Endodermal cell (in vitro differentiated cells): ENCODE results near the gene GTPBP6. TPM values are rescaled to one million over a fixed set of nuclear protein-coding genes. Genes with fewer than 3 reads are reported as not detected.

Source experiments
- DNase-seq: peaks from one replicate; pipeline ENCODE4 v3.0.0-alpha.2; 2017
- H3K27ac ChIP-seq: 2 replicates; pipeline ENCODE4 v1.5.1; 2013; ENCODE audit warnings: mild to moderate bottlenecking, low read depth, low read length, moderate library complexity
- H3K27me3 ChIP-seq: 2 replicates; pipeline ENCODE4 v1.6.1; 2013; ENCODE audit warnings: mild to moderate bottlenecking, low read length, moderate library complexity; ENCODE audit not compliant: insufficient read depth, control insufficient read depth, poor library complexity, severe bottlenecking
- H3K36me3 ChIP-seq: 2 replicates; pipeline ENCODE4 v1.7.0; 2013; ENCODE audit warnings: mild to moderate bottlenecking, low read length, moderate library complexity; ENCODE audit not compliant: control insufficient read depth, insufficient read depth
- H3K4me1 ChIP-seq: one replicate; pipeline ENCODE4 v1.7.0; 2013; ENCODE audit warnings: low read length; ENCODE audit not compliant: control insufficient read depth, insufficient read depth
- H3K4me3 ChIP-seq: 2 replicates; pipeline ENCODE4 v1.5.1; 2013; ENCODE audit warnings: mild to moderate bottlenecking, low read length, moderate library complexity
- H3K9ac ChIP-seq: 2 replicates; pipeline ENCODE4 v1.6.1; 2013; ENCODE audit warnings: mild to moderate bottlenecking, low read length, moderate library complexity; ENCODE audit not compliant: poor library complexity, severe bottlenecking; ENCODE audit errors: extremely low read depth
- H3K9me3 ChIP-seq: 2 replicates; pipeline ENCODE4 v1.6.1; 2013; ENCODE audit warnings: mild to moderate bottlenecking, low read length, moderate library complexity; ENCODE audit not compliant: control insufficient read depth
- H3K27ac Mint-ChIP-seq: 2 replicates; pipeline ENCODE4 v1.8.0; 2020; ENCODE audit warnings: mixed read lengths
- H3K27me3 Mint-ChIP-seq: 2 replicates; pipeline ENCODE4 v1.8.0; 2021; ENCODE audit warnings: mild to moderate bottlenecking, mixed read lengths; ENCODE audit not compliant: insufficient read depth
- H3K36me3 Mint-ChIP-seq: 2 replicates; pipeline ENCODE4 v1.8.0; 2020; ENCODE audit warnings: low read depth, mixed read lengths
- H3K4me1 Mint-ChIP-seq: 2 replicates; pipeline ENCODE4 v1.8.0; 2020; ENCODE audit warnings: mixed read lengths
- H3K4me3 Mint-ChIP-seq: 2 replicates; pipeline ENCODE4 v1.8.0; 2020; ENCODE audit warnings: mild to moderate bottlenecking, moderate library complexity, mixed read lengths
- H3K9me3 Mint-ChIP-seq: 2 replicates; pipeline ENCODE4 v1.8.0; 2020; ENCODE audit warnings: mild to moderate bottlenecking, mixed read lengths
- WGBS, 2 experiments: methylation state at CpG; one replicate each; pipeline versions ENCODE4 v1.1.5 to v1.1.7; 2013; ENCODE audit warnings: missing lambda C conversion rate in 2 of 2, mixed read lengths in 1 of 2; ENCODE audit not compliant: insufficient coverage in 1 of 2, insufficient read length in 1 of 2; 5-methylcytosine and 5-hydroxymethylcytosine counted together
- total RNA-seq, 2 donors: library from RNA; stranded (reverse); fragmentation: NEBNext Ultra II Directional in 1 of 2; extraction: Animal tissue kit (Norgen Biotek cat#: 25700) in 1 of 2; gene quantifications; 2 replicates in 1 of 2; 3 replicates in 1 of 2; pipeline ENCODE4 v1.2.1, GENCODE V29; 2021
- TF ChIP-seq, protein P1 (sequence below): fragments of 200-600 bp; sonication (generic); conservative IDR thresholded peaks from 2 replicates; pipeline ENCODE4 v1.5.0; 2021; ENCODE audit warnings: antibody characterized with exemption, mild to moderate bottlenecking

The GTPBP6 gene
- total RNA-seq, 2 donors from 2014 or later = 58.8 to 61.0 TPM

DNA sequence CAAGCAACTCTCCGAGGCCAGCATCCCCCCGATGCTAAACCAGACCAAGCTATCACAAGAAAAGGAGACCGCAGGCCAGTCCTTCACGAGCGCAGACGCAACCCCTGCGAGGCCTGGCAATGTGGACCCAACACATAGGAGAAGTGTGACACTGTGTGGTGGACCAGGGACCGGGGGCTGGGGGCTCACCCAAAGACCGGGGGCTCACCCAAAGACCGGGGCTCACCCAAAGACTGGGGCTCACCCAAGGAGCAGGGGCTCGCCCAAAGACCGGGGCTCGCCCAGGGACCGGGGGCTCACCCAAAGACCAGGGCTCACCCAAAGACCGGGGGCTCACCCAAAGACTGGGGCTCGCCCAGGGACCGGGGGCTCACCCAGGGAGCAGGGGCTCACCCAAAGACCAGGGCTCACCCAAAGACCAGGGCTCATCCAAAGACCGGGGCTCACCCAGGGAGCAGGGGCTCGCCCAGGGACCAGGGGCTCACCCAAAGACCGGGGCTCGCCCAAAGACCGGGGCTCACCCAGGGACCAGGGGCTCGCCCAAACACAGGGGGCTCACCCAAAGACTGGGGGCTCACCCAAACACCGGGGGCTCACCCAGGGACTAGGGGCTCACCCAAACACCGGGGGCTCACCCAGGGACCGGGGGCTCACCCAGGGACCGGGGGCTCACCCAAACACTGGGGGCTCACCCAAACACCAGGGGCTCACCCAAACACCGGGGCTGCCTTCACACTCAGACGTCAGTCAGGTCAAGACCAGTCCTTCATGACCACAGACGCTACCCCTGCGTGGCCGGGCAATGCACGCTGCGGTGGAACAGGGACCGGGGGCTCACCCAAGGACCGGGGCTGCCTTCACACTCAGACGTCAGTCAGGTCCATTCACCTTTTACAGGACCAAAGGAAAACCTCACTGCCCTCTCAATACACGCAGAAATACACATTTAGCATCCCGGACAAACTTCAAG, 35.3 kb upstream of the GTPBP6 start:
- TF ChIP-seq, protein P1, sequence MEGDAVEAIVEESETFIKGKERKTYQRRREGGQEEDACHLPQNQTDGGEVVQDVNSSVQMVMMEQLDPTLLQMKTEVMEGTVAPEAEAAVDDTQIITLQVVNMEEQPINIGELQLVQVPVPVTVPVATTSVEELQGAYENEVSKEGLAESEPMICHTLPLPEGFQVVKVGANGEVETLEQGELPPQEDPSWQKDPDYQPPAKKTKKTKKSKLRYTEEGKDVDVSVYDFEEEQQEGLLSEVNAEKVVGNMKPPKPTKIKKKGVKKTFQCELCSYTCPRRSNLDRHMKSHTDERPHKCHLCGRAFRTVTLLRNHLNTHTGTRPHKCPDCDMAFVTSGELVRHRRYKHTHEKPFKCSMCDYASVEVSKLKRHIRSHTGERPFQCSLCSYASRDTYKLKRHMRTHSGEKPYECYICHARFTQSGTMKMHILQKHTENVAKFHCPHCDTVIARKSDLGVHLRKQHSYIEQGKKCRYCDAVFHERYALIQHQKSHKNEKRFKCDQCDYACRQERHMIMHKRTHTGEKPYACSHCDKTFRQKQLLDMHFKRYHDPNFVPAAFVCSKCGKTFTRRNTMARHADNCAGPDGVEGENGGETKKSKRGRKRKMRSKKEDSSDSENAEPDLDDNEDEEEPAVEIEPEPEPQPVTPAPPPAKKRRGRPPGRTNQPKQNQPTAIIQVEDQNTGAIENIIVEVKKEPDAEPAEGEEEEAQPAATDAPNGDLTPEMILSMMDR = no peak
- Histone ChIP-seq H3K27me3 (no peaks in the 10 kb centered on the region), H3K9me3 (no peaks in the 10 kb centered on the region), H3K4me3 (no peak overlapping the region), H3K36me3 (peaks cover 20% of the 10 kb centered on the region), H3K9ac (no peak overlapping the region), H3K27ac (no peak overlapping the region), H3K4me1 (no peaks in the 10 kb centered on the region)
- Mint-ChIP-seq H3K36me3 (peaks cover 49% of the 10 kb centered on the region), H3K27ac (peak overlapping the region; percentile 35), H3K4me1 (no peaks in the 10 kb centered on the region), H3K27me3 (no peaks in the 10 kb centered on the region), H3K4me3 (no peak overlapping the region), H3K9me3 (no peaks in the 10 kb centered on the region)
- WGBS, 2 experiments = 91 to 93% methylated on average over 12 to 39 of the region's 39 CpGs
- DNase-seq = no peak

DNA sequence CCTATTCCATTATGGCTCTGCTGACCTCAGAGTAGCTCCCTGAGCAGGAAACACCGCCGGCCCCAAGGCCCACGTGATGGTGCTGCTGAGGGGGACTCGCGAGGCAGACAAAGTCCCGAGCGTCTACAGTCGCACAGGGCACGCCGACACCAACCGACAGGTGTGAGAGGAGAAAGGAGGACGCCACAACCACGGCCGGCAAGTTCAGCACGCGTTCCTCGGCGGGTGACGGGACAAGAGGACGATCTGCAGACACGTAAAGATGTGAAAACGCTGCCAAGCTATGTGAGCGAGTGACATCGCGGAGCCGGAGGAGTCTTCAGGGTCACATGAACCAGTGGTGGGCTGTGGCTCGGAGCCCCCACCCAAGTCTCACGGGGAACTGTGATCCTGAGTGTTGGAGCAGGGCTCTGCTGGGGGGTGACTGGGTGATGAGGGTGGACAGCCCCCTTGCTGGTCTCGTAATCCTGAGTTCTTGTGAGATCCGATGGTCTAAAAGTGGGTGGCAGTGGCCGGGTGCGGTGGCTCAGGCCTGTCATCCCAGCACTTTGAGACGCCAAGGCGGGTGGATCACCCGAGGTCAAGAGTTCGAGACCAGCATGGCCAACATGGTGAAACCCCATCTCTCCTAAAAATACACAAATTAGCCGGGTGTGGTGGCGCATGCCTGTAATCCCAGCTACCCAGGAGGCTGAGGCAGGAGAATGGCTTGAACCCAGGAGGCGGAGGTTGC, 34.2 kb upstream of the GTPBP6 start:
- H3K27ac Mint-ChIP-seq = no peak overlapping the region
- TF ChIP-seq, protein P1 = no peak
- H3K4me3 Mint-ChIP-seq = no peak overlapping the region
- Histone ChIP-seq H3K27me3 (no peaks in the 10 kb centered on the region), H3K9ac (no peak overlapping the region), H3K9me3 (no peaks in the 10 kb centered on the region), H3K4me1 (no peaks in the 10 kb centered on the region), H3K27ac (no peak overlapping the region), H3K36me3 (peaks cover 16% of the 10 kb centered on the region), H3K4me3 (no peak overlapping the region)
- WGBS, 2 experiments = 91 to 94% methylated on average over 32 to 39 of the region's 39 CpGs
- H3K9me3 Mint-ChIP-seq = no peaks in the 10 kb centered on the region
- no peaks in the 10 kb centered on the region for H3K27me3 Mint-ChIP-seq
- no peak for DNase-seq
- peaks cover 48% of the 10 kb centered on the region for H3K36me3 Mint-ChIP-seq
- H3K4me1 Mint-ChIP-seq = no peaks in the 10 kb centered on the region

DNA sequence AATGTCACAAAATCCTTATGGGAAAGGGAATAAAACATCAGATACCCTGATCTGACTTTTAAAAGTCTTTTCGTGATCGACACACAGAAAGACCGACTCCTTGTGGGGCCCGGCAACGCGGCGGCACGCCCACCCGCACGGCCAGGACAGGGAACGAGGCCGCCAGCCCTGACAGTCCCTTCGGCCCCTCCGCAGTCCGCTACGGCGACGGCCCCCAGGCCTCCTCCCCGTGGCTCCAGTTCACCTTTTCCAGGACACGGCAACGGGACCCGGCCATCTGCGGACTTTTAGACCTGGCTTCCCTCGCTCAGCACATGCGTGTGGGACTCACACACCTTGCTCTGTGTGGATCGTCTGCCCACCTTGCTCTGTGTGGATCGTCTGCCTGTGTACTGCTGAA, 33.6 kb upstream of the GTPBP6 start:
- H3K9me3 Mint-ChIP-seq = no peaks in the 10 kb centered on the region
- no peaks in the 10 kb centered on the region for H3K4me1 Mint-ChIP-seq
- Histone ChIP-seq H3K27me3 (no peaks in the 10 kb centered on the region), H3K4me3 (no peak overlapping the region), H3K36me3 (peaks cover 13% of the 10 kb centered on the region), H3K27ac (no peak overlapping the region), H3K4me1 (no peaks in the 10 kb centered on the region), H3K9ac (no peak overlapping the region), H3K9me3 (no peaks in the 10 kb centered on the region)
- H3K27me3 Mint-ChIP-seq = no peaks in the 10 kb centered on the region
- H3K27ac Mint-ChIP-seq = no peak overlapping the region
- H3K36me3 Mint-ChIP-seq = peaks cover 43% of the 10 kb centered on the region
- no peak for DNase-seq
- TF ChIP-seq, protein P1 = no peak
- WGBS, 2 experiments = 96 to 97% methylated on average over 27 of the region's 27 CpGs
- no peak overlapping the region for H3K4me3 Mint-ChIP-seq
